Thymus (tissue), 11 donors: Measurements from ENCODE around the gene ADGRF5. TPM values are rescaled to one million over a fixed set of nuclear protein-coding genes. Genes with fewer than 3 reads are reported as not detected.

ENCODE experiments used
- DNase-seq, 9 donors: peaks; one replicate each; pipeline ENCODE4 v3.0.0-alpha.2; 2013; ENCODE audit warnings: low spot score in 9 of 9, low read depth in 6 of 9, missing footprints in 1 of 9
- H3K27ac ChIP-seq, 2 donors: one replicate each; pipeline ENCODE4 v1.5.1; 2013; ENCODE audit warnings: control low read depth in 1 of 2, low read depth in 1 of 2, low read length in 1 of 2, mild to moderate bottlenecking in 1 of 2, moderate library complexity in 1 of 2
- H3K27me3 ChIP-seq, 2 donors: one replicate each; pipeline ENCODE4 v1.5.1; 2013; ENCODE audit warnings: low read length in 1 of 2; ENCODE audit not compliant: control insufficient read depth in 2 of 2, insufficient read depth in 1 of 2
- H3K36me3 ChIP-seq, 2 donors: one replicate each; pipeline ENCODE4 v1.5.1; 2013; ENCODE audit warnings: low read length in 1 of 2, mild to moderate bottlenecking in 1 of 2, moderate library complexity in 1 of 2; ENCODE audit not compliant: control insufficient read depth in 2 of 2, insufficient read depth in 2 of 2
- H3K4me1 ChIP-seq, 2 donors: one replicate each; pipeline ENCODE4 v1.5.1; 2013; ENCODE audit warnings: low read length in 2 of 2; ENCODE audit not compliant: control insufficient read depth in 2 of 2, insufficient read depth in 2 of 2
- H3K4me3 ChIP-seq, 2 donors: one replicate each; pipeline ENCODE4 v1.5.1; 2013; ENCODE audit warnings: low read length in 2 of 2, control low read depth in 1 of 2, mild to moderate bottlenecking in 1 of 2
- H3K9me3 ChIP-seq, 2 donors: one replicate each; pipeline ENCODE4 v1.5.1; 2013; ENCODE audit warnings: low read length in 1 of 2, mild to moderate bottlenecking in 1 of 2; ENCODE audit not compliant: control insufficient read depth in 2 of 2, insufficient read depth in 1 of 2
- WGBS: extraction: QIAGEN DNeasy Blood & Tissue Kit; methylation state at CpG from one replicate; pipeline ENCODE4 v1.1.7; 2013; 5-methylcytosine and 5-hydroxymethylcytosine counted together
- polyA plus RNA-seq: library from polyadenylated mRNA; stranded (reverse); fragments of 200-250 nt; gene quantifications from one replicate; pipeline ENCODE4 v1.2.3, GENCODE V29; 2013
- total RNA-seq: library from RNA; stranded (reverse); fragments of 120-200 nt; gene quantifications from one replicate; pipeline ENCODE4 v1.2.4, GENCODE V29; 2013
- donor health status: healthy.

The ADGRF5 gene
- total and polyA plus RNA-seq, 2 donors, result 4.2 to 5.0 TPM

- Histone ChIP-seq H3K27ac (no peak overlapping the region), H3K4me1 (no peaks in the 10 kb centered on the region), H3K27me3 (no peaks in the 10 kb centered on the region), H3K4me3 (no peak overlapping the region), H3K36me3 (no peaks in the 10 kb centered on the region), H3K9me3 (no peaks in the 10 kb centered on the region)
- DNase-seq, result no peak
- WGBS, result 92% methylated on average over 2 of the region's 2 CpGs
These were observed 92.8 kb downstream of the ADGRF5 start for GRCh38 chr6:46828939-46829338.

GRCh38 chr6:46821458-46821881 lies 100.3 kb downstream of the ADGRF5 start:
- WGBS, result 95% methylated on average over 4 of the region's 4 CpGs
- H3K9me3 ChIP-seq, result no peaks in the 10 kb centered on the region
- no peak overlapping the region for H3K27ac ChIP-seq
- H3K4me3 ChIP-seq, result no peak overlapping the region
- no peaks in the 10 kb centered on the region for H3K27me3 ChIP-seq
- H3K4me1 ChIP-seq, result no peaks in the 10 kb centered on the region
- no peak for DNase-seq
- H3K36me3 ChIP-seq, result no peaks in the 10 kb centered on the region

- DNase-seq, result no peak
- Histone ChIP-seq H3K27ac (no peak overlapping the region), H3K4me3 (no peak overlapping the region), H3K4me1 (no peaks in the 10 kb centered on the region), H3K36me3 (no peaks in the 10 kb centered on the region), H3K9me3 (no peaks in the 10 kb centered on the region), H3K27me3 (no peaks in the 10 kb centered on the region)
- WGBS, result 95% methylated on average over 7 of the region's 7 CpGs
These were observed 102.2 kb downstream of the ADGRF5 start for GRCh38 chr6:46819561-46819960.

- Histone ChIP-seq H3K36me3 (no peaks in the 10 kb centered on the region), H3K4me1 (no peaks in the 10 kb centered on the region), H3K27me3 (no peaks in the 10 kb centered on the region), H3K9me3 (no peaks in the 10 kb centered on the region), H3K4me3 (no peak overlapping the region), H3K27ac (no peak overlapping the region)
- no peak for DNase-seq
- WGBS, result 95% methylated on average over 1 of the region's 1 CpG
These were observed 105.1 kb downstream of the ADGRF5 start for GRCh38 chr6:46816626-46817025.

- DNase-seq, result no peak
- Histone ChIP-seq H3K36me3 (no peaks in the 10 kb centered on the region), H3K27ac (no peak overlapping the region), H3K4me1 (no peaks in the 10 kb centered on the region), H3K4me3 (no peak overlapping the region), H3K27me3 (no peaks in the 10 kb centered on the region), H3K9me3 (no peaks in the 10 kb centered on the region)
- WGBS, result 71% methylated on average over 4 of the region's 4 CpGs
These were observed 106.6 kb downstream of the ADGRF5 start for GRCh38 chr6:46815130-46815529.

GRCh38 chr6:46808806-46809205 lies 112.9 kb downstream of the ADGRF5 start:
- Histone ChIP-seq H3K36me3 (no peaks in the 10 kb centered on the region), H3K4me1 (no peaks in the 10 kb centered on the region), H3K9me3 (no peaks in the 10 kb centered on the region), H3K4me3 (no peak overlapping the region), H3K27me3 (no peaks in the 10 kb centered on the region), H3K27ac (no peak overlapping the region)
- no peak for DNase-seq
- 8% methylated on average over 1 of the region's 1 CpG for whole genome bisulfite sequencing

Other genes starting within 250 kb of the ADGRF5 start
- gene TDRD6, start 234.1 kb downstream of the ADGRF5 start, total RNA-seq, result 0.09 TPM
- gene TDRD6, start 234.1 kb downstream of the ADGRF5 start, polyA plus RNA-seq, result 0.30 TPM
- 9.3 TPM for gene PLA2G7, start 186.6 kb downstream of the ADGRF5 start, total RNA-seq
- gene PLA2G7, start 186.6 kb downstream of the ADGRF5 start, polyA plus RNA-seq, result 26.1 TPM
- gene ANKRD66, start 175.0 kb downstream of the ADGRF5 start, total RNA-seq, result 0.05 TPM
- gene ANKRD66, start 175.0 kb downstream of the ADGRF5 start, polyA plus RNA-seq, result 0.09 TPM
- 0.14 TPM for gene MEP1A, start 128.5 kb downstream of the ADGRF5 start, total RNA-seq
- 0.71 TPM for gene MEP1A, start 128.5 kb downstream of the ADGRF5 start, polyA plus RNA-seq
- 0.19 TPM for gene ADGRF1, start 120.4 kb upstream of the ADGRF5 start, total RNA-seq
- 0.66 TPM for gene ADGRF1, start 120.4 kb upstream of the ADGRF5 start, polyA plus RNA-seq